SU-DHL-6 (cell line): Measurements from ENCODE around the gene SLC25A1.

Source experiments
- H2AFZ ChIP-seq: fragments of 200-600 bp; sonication (generic); 2 replicates; pipeline ENCODE4 v1.6.1; 2014; ENCODE audit warnings: low read depth, mild to moderate bottlenecking, moderate library complexity, mixed read lengths, antibody characterized with exemption, low read length; ENCODE audit not compliant: severe bottlenecking
- H3F3A ChIP-seq: fragments of 200-600 bp; shearing (Covaris generic); 2 replicates; pipeline ENCODE4 v1.6.0; 2016; ENCODE audit warnings: antibody characterized with exemption, mild to moderate bottlenecking; ENCODE audit not compliant: insufficient read depth
- H3K27ac ChIP-seq: fragments of 200-600 bp; sonication (generic); 2 replicates; pipeline ENCODE4 v1.5.1; 2016; ENCODE audit warnings: low read depth, mild to moderate bottlenecking, low read length, moderate library complexity, mixed read lengths
- H3K27me3 ChIP-seq: fragments of 200-600 bp; sonication (generic), shearing (Covaris generic); 2 replicates; pipeline ENCODE4 v1.6.0; 2014; ENCODE audit warnings: mild to moderate bottlenecking, low read length
- H3K36me3 ChIP-seq: fragments of 200-600 bp; sonication (generic); 2 replicates; pipeline ENCODE4 v1.6.1; 2014; ENCODE audit warnings: mild to moderate bottlenecking, low read length, mixed read lengths
- H3K4me2 ChIP-seq: fragments of 300-600, 200-600 bp; shearing (Covaris generic), sonication (generic); 2 replicates; pipeline ENCODE4 v1.6.0; 2014; ENCODE audit warnings: low read length, low read depth, mild to moderate bottlenecking; ENCODE audit not compliant: poor library complexity, severe bottlenecking
- H3K4me3 ChIP-seq: fragments of 200-600 bp; sonication (generic); 2 replicates; pipeline ENCODE4 v1.5.1; 2014; ENCODE audit warnings: antibody characterized with exemption, low read length, mild to moderate bottlenecking, mixed read lengths; ENCODE audit not compliant: insufficient read depth, poor library complexity, severe bottlenecking
- H3K79me2 ChIP-seq: fragments of 200-600 bp; sonication (generic); 2 replicates; pipeline ENCODE4 v1.6.1; 2014; ENCODE audit warnings: mild to moderate bottlenecking, low read length, moderate library complexity; ENCODE audit not compliant: insufficient read depth
- H3K9ac ChIP-seq: fragments of 200-600 bp; sonication (generic); 2 replicates; pipeline ENCODE4 v1.7.0; 2014; ENCODE audit warnings: mild to moderate bottlenecking, low read length
- H3K9me2 ChIP-seq: fragments of 200-600 bp; sonication (generic); replicated peaks from 2 replicates; pipeline ENCODE4 v1.6.1; 2014; ENCODE audit warnings: low read length; ENCODE audit not compliant: insufficient read depth
- H3K9me3 ChIP-seq: fragments of 200-600 bp; sonication (generic); 2 replicates; pipeline ENCODE4 v1.6.1; 2014; ENCODE audit warnings: low read length, mixed read lengths; ENCODE audit not compliant: insufficient read depth
- H4K20me1 ChIP-seq: fragments of 200-600 bp; sonication (generic); 2 replicates; pipeline ENCODE4 v1.6.1; 2014; ENCODE audit warnings: low read depth, mild to moderate bottlenecking, antibody characterized with exemption, low read length, moderate library complexity, mixed read lengths
- EZH2phosphoT487 ChIP-seq: fragments of 200-600 bp; sonication (generic), shearing (Covaris generic); conservative IDR thresholded peaks from 2 replicates; pipeline ENCODE4 v1.6.1; 2018; ENCODE audit warnings: mild to moderate bottlenecking, antibody characterized with exemption, low read length, moderate library complexity, mixed read lengths
- TF ChIP-seq, protein P1 (sequence below): fragments of 200-600 bp; sonication (generic); IDR thresholded peaks from one replicate; pipeline ENCODE4 v1.5.1; 2017; ENCODE audit warnings: antibody characterized with exemption, mild to moderate bottlenecking, low read length, moderate library complexity; ENCODE audit not compliant: insufficient read depth, poor library complexity, severe bottlenecking

Gene SLC25A1

DNA sequence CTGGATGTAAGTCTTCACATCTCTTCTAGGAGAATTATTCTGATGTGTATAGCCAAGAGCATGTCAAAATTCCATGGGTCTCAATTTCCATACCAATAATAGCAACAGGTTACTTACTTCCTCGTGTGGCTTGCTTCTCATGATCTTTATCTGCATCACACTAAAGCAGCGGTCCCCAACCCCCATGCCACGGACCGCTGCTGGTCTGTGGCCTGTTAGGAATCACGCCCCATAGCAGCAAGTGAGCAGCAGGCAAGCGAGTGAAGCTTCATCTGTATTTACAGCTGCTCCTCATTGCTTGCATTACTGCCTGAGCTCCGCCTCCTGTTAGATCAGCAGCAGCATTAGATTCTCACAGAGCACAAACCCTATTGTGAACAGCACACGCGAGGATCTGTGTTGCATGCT is 28.9 kb upstream of the SLC25A1 start:
- no peaks in the 10 kb centered on the region for H3K36me3 ChIP-seq
- no peaks in the 10 kb centered on the region for H3K27me3 ChIP-seq
- no peak overlapping the region for H2AFZ ChIP-seq
- H3K4me3 ChIP-seq, result no peak overlapping the region
- no peaks in the 10 kb centered on the region for H3K9me2 ChIP-seq
- H3F3A ChIP-seq, result no peaks in the 10 kb centered on the region
- H3K9me3 ChIP-seq, result no peaks in the 10 kb centered on the region
- no peak overlapping the region for H3K27ac ChIP-seq
- H3K79me2 ChIP-seq, result no peaks in the 10 kb centered on the region
- no peak for TF ChIP-seq EZH2phosphoT487
- TF ChIP-seq, protein P1, sequence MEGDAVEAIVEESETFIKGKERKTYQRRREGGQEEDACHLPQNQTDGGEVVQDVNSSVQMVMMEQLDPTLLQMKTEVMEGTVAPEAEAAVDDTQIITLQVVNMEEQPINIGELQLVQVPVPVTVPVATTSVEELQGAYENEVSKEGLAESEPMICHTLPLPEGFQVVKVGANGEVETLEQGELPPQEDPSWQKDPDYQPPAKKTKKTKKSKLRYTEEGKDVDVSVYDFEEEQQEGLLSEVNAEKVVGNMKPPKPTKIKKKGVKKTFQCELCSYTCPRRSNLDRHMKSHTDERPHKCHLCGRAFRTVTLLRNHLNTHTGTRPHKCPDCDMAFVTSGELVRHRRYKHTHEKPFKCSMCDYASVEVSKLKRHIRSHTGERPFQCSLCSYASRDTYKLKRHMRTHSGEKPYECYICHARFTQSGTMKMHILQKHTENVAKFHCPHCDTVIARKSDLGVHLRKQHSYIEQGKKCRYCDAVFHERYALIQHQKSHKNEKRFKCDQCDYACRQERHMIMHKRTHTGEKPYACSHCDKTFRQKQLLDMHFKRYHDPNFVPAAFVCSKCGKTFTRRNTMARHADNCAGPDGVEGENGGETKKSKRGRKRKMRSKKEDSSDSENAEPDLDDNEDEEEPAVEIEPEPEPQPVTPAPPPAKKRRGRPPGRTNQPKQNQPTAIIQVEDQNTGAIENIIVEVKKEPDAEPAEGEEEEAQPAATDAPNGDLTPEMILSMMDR, result no peak
- H4K20me1 ChIP-seq, result no peaks in the 10 kb centered on the region
- H3K4me2 ChIP-seq, result no peak overlapping the region
- no peak overlapping the region for H3K9ac ChIP-seq

DNA sequence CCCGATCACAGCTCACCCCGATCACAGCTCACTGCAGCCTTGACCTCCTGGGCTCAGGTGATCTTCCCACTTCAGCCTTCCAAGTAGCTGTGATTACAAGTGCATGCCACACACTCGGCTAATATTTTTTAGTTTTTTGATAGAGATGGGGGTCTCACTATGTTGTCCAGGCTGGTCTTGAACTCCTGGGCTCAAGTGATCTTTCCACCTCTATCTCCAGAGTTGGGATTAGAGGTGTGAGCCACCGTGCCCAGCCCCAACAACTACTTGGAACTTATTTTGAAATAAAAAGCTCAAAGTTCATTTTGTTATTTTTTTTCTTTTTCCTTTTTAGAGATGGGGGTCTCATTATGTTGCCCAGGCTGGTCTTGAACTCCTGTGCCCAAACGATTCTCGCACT is 27.8 kb upstream of the SLC25A1 start:
- no peak for TF ChIP-seq EZH2phosphoT487
- TF ChIP-seq, protein P1, result no peak
- Histone ChIP-seq H3K9me2 (no peaks in the 10 kb centered on the region), H3K27ac (no peak overlapping the region), H3K36me3 (no peaks in the 10 kb centered on the region), H3K9ac (no peak overlapping the region), H2AFZ (no peak overlapping the region), H3K4me2 (no peak overlapping the region), H3K4me3 (no peak overlapping the region), H3F3A (no peaks in the 10 kb centered on the region), H4K20me1 (no peaks in the 10 kb centered on the region), H3K79me2 (no peaks in the 10 kb centered on the region), H3K27me3 (no peaks in the 10 kb centered on the region), H3K9me3 (no peaks in the 10 kb centered on the region)

DNA sequence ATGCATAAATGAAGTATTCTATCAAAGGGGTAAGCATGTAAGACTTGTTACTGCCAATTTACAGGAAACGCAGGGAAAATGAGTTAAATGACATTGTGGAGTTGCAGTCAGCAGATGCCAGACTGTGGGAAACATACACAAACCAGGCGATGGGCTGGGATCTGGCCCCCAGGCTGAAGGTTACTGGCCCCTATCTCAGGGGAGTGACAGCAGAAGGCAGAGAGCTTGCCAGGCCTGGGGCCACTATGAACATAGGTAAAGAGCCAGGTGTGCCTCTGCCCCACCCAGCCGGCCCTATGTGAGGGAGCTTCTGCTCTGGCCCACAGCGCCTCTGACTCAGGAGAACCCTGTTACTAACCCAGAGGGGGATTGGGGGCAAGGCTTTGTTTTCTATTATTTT is 26.1 kb upstream of the SLC25A1 start:
- Histone ChIP-seq H3K4me3 (no peak overlapping the region), H3K9me2 (no peaks in the 10 kb centered on the region), H2AFZ (no peak overlapping the region), H4K20me1 (no peaks in the 10 kb centered on the region), H3K79me2 (no peaks in the 10 kb centered on the region), H3K27me3 (no peaks in the 10 kb centered on the region), H3K36me3 (no peaks in the 10 kb centered on the region), H3F3A (no peaks in the 10 kb centered on the region), H3K9ac (no peak overlapping the region), H3K27ac (no peak overlapping the region), H3K4me2 (no peak overlapping the region), H3K9me3 (no peaks in the 10 kb centered on the region)
- no peak for TF ChIP-seq EZH2phosphoT487
- TF ChIP-seq, protein P1, result no peak
